Middle frontal gyrus (tissue), 1 donor: ENCODE results near the gene PAQR4.

Source experiments
- DNase-seq: peaks from one replicate; pipeline ENCODE4 v3.0.0-alpha.2; 2015; ENCODE audit warnings: low spot score; ENCODE audit errors: extremely low spot score

PAQR4 gene

GRCh38 chr16:3021449-3022207 lies 52.5 kb downstream of the PAQR4 start:
- DNase-seq: no peak

- DNase-seq: no peak
Observed at GRCh38 chr16:3022208-3022683, 53.1 kb downstream of the PAQR4 start.

- no peak for DNase-seq
Observed at GRCh38 chr16:3022684-3023414, 53.7 kb downstream of the PAQR4 start.
